SK-N-SH (cell line): Measurements from ENCODE around the gene EPB41L1. TPM values are rescaled to one million over a fixed set of nuclear protein-coding genes. Genes with fewer than 3 reads are reported as not detected.

Experiments
- CTCF ChIA-PET: fragments of 300-600, 350-600 bp; formaldehyde crosslinking; extraction: SDS; loops from one replicate; lab custom pipeline; 2021; lab: Yijun Ruan, JAX
- POLR2A ChIA-PET: fragments of 350-600 bp; sonication (Branson Sonifier 250); formaldehyde crosslinking; extraction: SDS; loops from one replicate; lab custom pipeline; 2020; ENCODE audit warnings: antibody characterized with exemption, inconsistent platforms; lab: Yijun Ruan, JAX
- DNase-seq: peaks from one replicate; pipeline ENCODE4 v3.0.0; 2012
- H2AFZ ChIP-seq: fragments of 200-600 bp; sonication (generic); 2 replicates; pipeline ENCODE4 v1.8.1; 2016; ENCODE audit warnings: antibody characterized with exemption, mild to moderate bottlenecking, low read depth
- H3F3A ChIP-seq: fragments of 200-600 bp; sonication (generic); replicated peaks from 2 replicates; pipeline ENCODE3; 2016; ENCODE audit warnings: antibody characterized with exemption, mild to moderate bottlenecking; ENCODE audit not compliant: insufficient read depth
- H3K27ac ChIP-seq, 2 experiments: fragments of 200-500 bp in 1 of 2; fragments of 200-600 bp in 1 of 2; sonication (Bioruptor generic) in 1 of 2; sonication (generic), shearing (Covaris generic) in 1 of 2; 2 replicates each; pipeline versions ENCODE4 v1.5.1 to v1.6.1; 2014 to 2016; ENCODE audit warnings: low read depth in 2 of 2, inconsistent platforms in 1 of 2, low read length in 1 of 2, mild to moderate bottlenecking in 1 of 2, mixed read lengths in 1 of 2
- H3K27me3 ChIP-seq: fragments of 200-600 bp; sonication (generic), shearing (Covaris generic); 2 replicates; pipeline ENCODE4 v1.6.1; 2016; ENCODE audit warnings: mixed run types; ENCODE audit not compliant: insufficient read depth
- H3K36me3 ChIP-seq, 2 experiments: fragments of 200-500 bp in 1 of 2; fragments of 200-600 bp in 1 of 2; sonication (Bioruptor generic) in 1 of 2; sonication (generic) in 1 of 2; replicated peaks in 1 of 2; 2 replicates each; pipeline versions ENCODE3 to v1.5.1; 2014 to 2016; ENCODE audit warnings: low read length in 1 of 2, mild to moderate bottlenecking in 1 of 2; ENCODE audit not compliant: insufficient read depth in 2 of 2, control insufficient read depth in 1 of 2
- H3K4me1 ChIP-seq, 2 experiments: fragments of 200-500 bp in 1 of 2; fragments of 200-600 bp in 1 of 2; sonication (Bioruptor generic) in 1 of 2; sonication (generic), shearing (Covaris generic) in 1 of 2; 2 replicates each; pipeline versions ENCODE4 v1.5.1 to v1.6.1; 2014 to 2016; ENCODE audit warnings: low read depth in 1 of 2, low read length in 1 of 2, mixed run types in 1 of 2; ENCODE audit not compliant: insufficient read depth in 2 of 2, control insufficient read depth in 1 of 2
- H3K4me2 ChIP-seq: fragments of 200-600 bp; sonication (generic), shearing (Covaris generic); 2 replicates; pipeline ENCODE4 v1.6.1; 2017; ENCODE audit warnings: mixed run types
- H3K4me3 ChIP-seq, 2 experiments: fragments of 200-500 bp in 1 of 2; fragments of 200-600 bp in 1 of 2; sonication (Bioruptor generic) in 1 of 2; sonication (generic), shearing (Covaris generic) in 1 of 2; 2 replicates each; pipeline versions ENCODE4 v1.5.1 to v1.8.1; 2014 to 2016; ENCODE audit warnings: low read depth in 2 of 2, inconsistent platforms in 1 of 2, low read length in 1 of 2, mild to moderate bottlenecking in 1 of 2, mixed read lengths in 1 of 2, moderate library complexity in 1 of 2
- H3K79me2 ChIP-seq: fragments of 200-600 bp; sonication (generic); 2 replicates; pipeline ENCODE4 v1.8.1; 2017; ENCODE audit warnings: mild to moderate bottlenecking; ENCODE audit not compliant: insufficient read depth
- H3K9ac ChIP-seq: fragments of 200-600 bp; sonication (generic); 2 replicates; pipeline ENCODE4 v1.6.1; 2017; ENCODE audit warnings: mixed run types
- H3K9me2 ChIP-seq: fragments of 200-600 bp; sonication (generic); 2 replicates; pipeline ENCODE4 v1.6.1; 2017; ENCODE audit warnings: mixed run types
- H3K9me3 ChIP-seq: fragments of 200-600 bp; sonication (generic); 2 replicates; pipeline ENCODE4 v1.6.1; 2017; ENCODE audit warnings: mixed run types, mild to moderate bottlenecking, moderate library complexity
- H4K20me1 ChIP-seq: fragments of 200-600 bp; sonication (generic); 2 replicates; pipeline ENCODE4 v1.6.1; 2017; ENCODE audit warnings: mild to moderate bottlenecking, mixed run types; ENCODE audit not compliant: insufficient read depth
- CHD2 ChIP-seq: fragments of 150-350 bp; IDR thresholded peaks from 2 replicates; pipeline ENCODE4 v1.6.1; 2018; ENCODE audit warnings: low read length; ENCODE audit not compliant: partially characterized antibody
- ELF1 ChIP-seq: IDR thresholded peaks from 2 replicates; pipeline ENCODE4 v1.4.0; 2012
- EP300 ChIP-seq, 2 experiments: IDR thresholded peaks; 2 replicates each; pipeline versions ENCODE4 v1.4.0 to v1.6.1; 2012; ENCODE audit warnings: borderline replicate concordance in 1 of 2, low read depth in 1 of 2, low read length in 1 of 2
- EZH2phosphoT487 ChIP-seq: fragments of 200-600 bp; sonication (generic); IDR thresholded peaks from 2 replicates; pipeline ENCODE4 v1.6.1; 2017; ENCODE audit warnings: low read depth, mixed run types, mild to moderate bottlenecking, antibody characterized with exemption, moderate library complexity, borderline replicate concordance
- FOXM1 ChIP-seq: IDR thresholded peaks from 2 replicates; pipeline ENCODE4 v1.4.0; 2012; ENCODE audit warnings: low read depth, mild to moderate bottlenecking
- GATA2 ChIP-seq: sonication (generic); formaldehyde crosslinking; IDR thresholded peaks from 2 replicates; pipeline ENCODE4 v1.5.0; 2020; ENCODE audit warnings: mild to moderate bottlenecking, missing genetic modification reagents
- JUND ChIP-seq: IDR thresholded peaks from 2 replicates; pipeline ENCODE4 v1.4.0; 2012
- MEF2A ChIP-seq: IDR thresholded peaks from 2 replicates; pipeline ENCODE4 v1.4.0; 2012; ENCODE audit warnings: low read depth, borderline replicate concordance
- NFIC ChIP-seq: IDR thresholded peaks from 2 replicates; pipeline ENCODE4 v1.4.0; 2012; ENCODE audit warnings: borderline replicate concordance
- POLR2AphosphoS5 ChIP-seq: IDR thresholded peaks from 2 replicates; pipeline ENCODE4 v1.6.1; 2012; ENCODE audit warnings: low read depth, low read length
- RAD21 ChIP-seq: IDR thresholded peaks from 2 replicates; pipeline ENCODE4 v1.6.1; 2012; ENCODE audit warnings: mild to moderate bottlenecking, low read length
- RCOR1 ChIP-seq: fragments of 150-350 bp; IDR thresholded peaks from 2 replicates; pipeline ENCODE4 v1.6.1; 2017; ENCODE audit warnings: antibody characterized with exemption, low read length
- REST ChIP-seq: IDR thresholded peaks from 2 replicates; pipeline ENCODE4 v1.6.1; 2012; ENCODE audit warnings: mild to moderate bottlenecking, low read depth, low read length, moderate library complexity
- RFX5 ChIP-seq: IDR thresholded peaks from 2 replicates; pipeline ENCODE4 v1.6.1; 2012; ENCODE audit warnings: mild to moderate bottlenecking, improper control_type of control experiment, low read length
- SIN3A ChIP-seq: IDR thresholded peaks from 2 replicates; pipeline ENCODE4 v1.6.1; 2012; ENCODE audit warnings: low read depth, mild to moderate bottlenecking, low read length, moderate library complexity, borderline replicate concordance
- TAF1 ChIP-seq: IDR thresholded peaks from 2 replicates; pipeline ENCODE4 v1.6.1; 2012; ENCODE audit warnings: low read depth, mild to moderate bottlenecking, low read length, moderate library complexity, borderline replicate concordance
- TCF12 ChIP-seq: IDR thresholded peaks from 2 replicates; pipeline ENCODE4 v1.4.0; 2012
- TEAD4 ChIP-seq: IDR thresholded peaks from 2 replicates; pipeline ENCODE4 v1.4.0; 2012; ENCODE audit warnings: mild to moderate bottlenecking, borderline replicate concordance; ENCODE audit not compliant: insufficient read depth
- USF1 ChIP-seq: IDR thresholded peaks from 2 replicates; pipeline ENCODE4 v1.4.0; 2012; ENCODE audit warnings: low read depth, borderline replicate concordance
- USF2 ChIP-seq: fragments of 150-350 bp; IDR thresholded peaks from 2 replicates; pipeline ENCODE4 v1.6.1; 2017; ENCODE audit warnings: antibody characterized with exemption, low read length, low read depth, borderline replicate concordance
- YY1 ChIP-seq: IDR thresholded peaks from 2 replicates; pipeline ENCODE4 v1.4.0; 2012; ENCODE audit warnings: low read depth, mild to moderate bottlenecking
- ZBTB33 ChIP-seq: IDR thresholded peaks from 2 replicates; pipeline ENCODE4 v1.4.0; 2012; ENCODE audit warnings: low read depth, borderline replicate concordance
- WGBS: methylation state at CpG from one replicate; pipeline ENCODE4 v1.1.6; 2017; ENCODE audit warnings: low lambda C conversion rate; 5-methylcytosine and 5-hydroxymethylcytosine counted together
- polyA plus RNA-seq, 3 experiments: library from polyadenylated mRNA; depleted of rRNA; stranded (reverse); fragments of >200 nt; gene quantifications; 2 replicates each; pipeline ENCODE4 v1.2.3, GENCODE V29; 2012

EPB41L1 gene
- polyA plus RNA-seq, 1 of the 3 experiments (the other 2 are of a cell fraction), result 26.1 TPM

- ChIA-PET CTCF (interaction anchor here (0.7 to 2.3 kb wide), 4 partner anchors 23 to 615 kb away, joined by 3 to 7 read pairs (median 4); a partner anchor contains a TSS), POLR2A (no interaction called here)
- no peak for TF ChIP-seq YY1
- no peak for TF ChIP-seq TCF12
- TF ChIP-seq TEAD4, result no peak
- TF ChIP-seq CHD2, result no peak
- no peak for TF ChIP-seq NFIC
- no peak for TF ChIP-seq MEF2A
- no peak for TF ChIP-seq FOXM1
- no peak for TF ChIP-seq GATA2 (CRISPR knock-in tag)
- TF ChIP-seq RAD21, result no peak
- TF ChIP-seq ZBTB33, result no peak
- no peak for TF ChIP-seq RCOR1
- no peak overlapping the region for H3K9ac ChIP-seq
- no peak overlapping the region for H3K4me3 ChIP-seq
- no peak for DNase-seq
- no peaks in the 10 kb centered on the region for H3F3A ChIP-seq
- no peak overlapping the region for H3K27ac ChIP-seq
- no peaks in the 10 kb centered on the region for H3K9me2 ChIP-seq
- no peak overlapping the region for H2AFZ ChIP-seq
- H3K9me3 ChIP-seq, result no peaks in the 10 kb centered on the region
- H3K79me2 ChIP-seq, result peaks cover 18% of the 10 kb centered on the region
- peaks cover 0 to 5% of the 10 kb centered on the region in 2 experiments; a peak in 1 of 4 replicates for H3K4me1 ChIP-seq
- H4K20me1 ChIP-seq, result no peaks in the 10 kb centered on the region; the same call in 1 of the 2 replicates
- 81% methylated on average over 3 of the region's 4 CpGs for WGBS
- peaks cover 39 to 76% of the 10 kb centered on the region in 2 experiments for H3K36me3 ChIP-seq
- H3K4me2 ChIP-seq, result no peak overlapping the region
- no peaks in the 10 kb centered on the region for H3K27me3 ChIP-seq
Measured at GRCh38 chr20:36248836-36249235, 94.3 kb downstream of the EPB41L1 start.

- Histone ChIP-seq H3K36me3 (peaks cover 39 to 70% of the 10 kb centered on the region in 2 experiments), H3K9ac (no peak overlapping the region)
- 90% methylated on average over 3 of the region's 3 CpGs for WGBS
Measured at GRCh38 chr20:36249450-36249849, 94.9 kb downstream of the EPB41L1 start.

More at GRCh38 chr20:36249450-36249849, 94.9 kb downstream of the EPB41L1 start:
- Histone ChIP-seq H3K27me3 (no peaks in the 10 kb centered on the region), H3K9me2 (no peaks in the 10 kb centered on the region)
- no peak for TF ChIP-seq RCOR1
- no peak for TF ChIP-seq REST
- no peak for TF ChIP-seq YY1
- no peak for TF ChIP-seq SIN3A
- no peak for TF ChIP-seq MEF2A
- TF ChIP-seq JUND, result no peak
- TF ChIP-seq USF2, result no peak
- no peak for TF ChIP-seq RAD21
- no peak for TF ChIP-seq TAF1
- no peak for TF ChIP-seq ELF1
- no peak for TF ChIP-seq RFX5
- no peak for TF ChIP-seq POLR2AphosphoS5
- TF ChIP-seq EZH2phosphoT487, result no peak
- no peak for TF ChIP-seq USF1
- TF ChIP-seq EP300 (IDR thresholded peaks at IDR 0.05; ENCODE audit: borderline replicate concordance in 1 of 2, low read depth in 1 of 2, low read length in 1 of 2), result no peak
- TF ChIP-seq, all 33 proteins: peak for 0
- Histone ChIP-seq H3K4me2 (no peak overlapping the region), H3F3A (no peaks in the 10 kb centered on the region), H2AFZ (no peak overlapping the region), H4K20me1 (no peaks in the 10 kb centered on the region; the same call in 1 of the 2 replicates), H3K4me3 (no peak overlapping the region), H3K27ac (no peak overlapping the region), H3K4me1 (peaks cover 0 to 5% of the 10 kb centered on the region in 2 experiments; a peak in 1 of 4 replicates), H3K79me2 (peaks cover 18% of the 10 kb centered on the region), H3K9me3 (no peaks in the 10 kb centered on the region)
- DNase-seq, result no peak
- ChIA-PET CTCF (interaction anchor here (1.2 to 2.3 kb wide), 4 partner anchors 50 to 614 kb away, joined by 3 to 7 read pairs (median 4); a partner anchor contains a TSS), POLR2A (no interaction called here)
